NCI-H187 (cell line): ENCODE results near the gene TRIM71.
"Not testable (repeated sequence)": the region's sequence is repeated elsewhere in the genome, so short reads cannot be mapped to it uniquely, and the experiment has no call there.

Source experiments
- DNase-seq, 2 experiments: peaks; one replicate each; lab custom pipeline; 2025; lab: John Stamatoyannopoulos, UW

Gene TRIM71

GRCh38 chr3:32842987-32843386, 25.2 kb downstream of the TRIM71 start:
- no peak for DNase-seq

GRCh38 chr3:32843510-32844321, 25.9 kb downstream of the TRIM71 start:
- DNase-seq, result no peak

DNA sequence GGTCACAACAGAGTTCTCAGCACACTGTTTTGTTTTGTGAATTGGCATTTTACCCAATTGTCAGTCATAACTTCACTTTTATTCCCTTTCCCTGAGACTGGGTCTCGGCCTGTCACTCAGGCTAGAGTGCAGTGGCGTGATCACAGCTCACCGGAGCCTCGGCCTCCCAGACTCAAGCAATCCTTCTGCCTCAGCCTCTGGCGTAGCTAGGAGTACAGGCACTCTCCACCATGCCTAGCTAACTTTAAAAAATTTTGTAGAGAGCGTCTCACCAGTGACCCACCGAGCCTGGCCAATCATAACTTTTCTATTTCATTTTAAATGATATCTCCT, 26.5 kb downstream of the TRIM71 start:
- no peak for DNase-seq

GRCh38 chr3:32844914-32845313, 27.1 kb downstream of the TRIM71 start:
- no peak for DNase-seq

GRCh38 chr3:32845546-32845945, 27.7 kb downstream of the TRIM71 start:
- DNase-seq, result not testable (repeated sequence)

DNA sequence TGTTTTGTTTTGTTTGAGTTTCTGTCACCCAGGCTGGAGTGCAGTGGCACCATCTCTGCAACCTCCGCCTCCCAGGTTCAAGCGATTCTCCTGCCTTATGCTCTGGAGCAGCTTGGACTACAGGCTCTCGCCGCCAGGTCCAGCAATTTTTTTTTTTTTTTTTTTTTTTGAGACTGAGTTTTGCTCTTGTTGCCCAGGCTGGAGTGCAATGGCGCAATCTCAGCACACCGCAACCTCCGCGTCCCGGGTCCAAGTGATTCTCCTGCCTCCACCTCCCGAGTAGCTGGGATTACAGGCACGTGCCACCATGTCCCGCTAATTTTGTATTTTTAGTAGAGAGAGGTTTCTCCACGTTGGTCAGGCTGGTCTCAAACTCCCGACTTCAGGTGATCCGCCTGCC, 29.2 kb downstream of the TRIM71 start:
- not testable (repeated sequence) for DNase-seq

- no peak for DNase-seq
Observed at GRCh38 chr3:32847528-32847927, 29.7 kb downstream of the TRIM71 start.

DNA sequence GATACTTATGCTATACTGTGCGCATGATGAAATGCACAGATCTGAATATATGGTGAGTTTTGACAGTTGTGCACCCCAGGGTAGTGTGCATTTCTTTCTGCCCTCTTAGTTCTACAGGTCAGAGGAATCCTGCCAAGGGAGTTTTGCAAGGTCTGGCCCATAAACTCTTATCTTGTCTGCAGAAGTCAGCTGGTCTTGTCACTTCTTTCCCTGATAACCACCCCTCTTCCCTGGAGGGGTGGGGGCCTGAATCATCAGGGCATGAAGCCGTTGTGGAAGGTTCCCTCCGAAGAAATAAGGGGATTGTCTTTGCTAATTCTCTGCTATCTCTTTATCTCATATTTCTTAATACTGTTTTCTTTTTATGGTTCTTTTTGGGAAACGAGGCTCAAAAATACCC, 30.4 kb downstream of the TRIM71 start:
- no peak for DNase-seq

GRCh38 chr3:32849046-32849445, 31.2 kb downstream of the TRIM71 start:
- DNase-seq, result no peak

DNA sequence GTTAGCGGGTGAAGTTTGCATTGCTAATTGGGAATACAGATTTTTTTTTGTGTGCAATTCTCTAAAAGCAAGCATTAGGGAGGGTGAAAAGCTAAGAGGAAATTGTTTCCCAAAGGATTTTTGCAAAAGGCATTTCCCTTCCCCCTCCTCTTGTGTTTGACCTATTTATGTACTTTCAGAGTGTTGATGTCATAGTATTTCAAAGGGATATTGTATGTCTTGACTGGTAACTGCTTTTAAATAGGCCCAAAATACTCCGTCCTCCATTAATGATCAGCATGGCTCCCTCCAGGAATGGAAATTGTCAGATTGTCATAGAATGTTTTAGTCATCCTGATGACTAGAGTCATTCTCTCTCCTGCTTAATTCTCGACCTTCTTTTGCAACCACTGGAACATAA, 32.4 kb downstream of the TRIM71 start:
- DNase-seq, result no peak

- DNase-seq, result no peak
Observed at GRCh38 chr3:32850636-32851035, 32.8 kb downstream of the TRIM71 start.

DNA sequence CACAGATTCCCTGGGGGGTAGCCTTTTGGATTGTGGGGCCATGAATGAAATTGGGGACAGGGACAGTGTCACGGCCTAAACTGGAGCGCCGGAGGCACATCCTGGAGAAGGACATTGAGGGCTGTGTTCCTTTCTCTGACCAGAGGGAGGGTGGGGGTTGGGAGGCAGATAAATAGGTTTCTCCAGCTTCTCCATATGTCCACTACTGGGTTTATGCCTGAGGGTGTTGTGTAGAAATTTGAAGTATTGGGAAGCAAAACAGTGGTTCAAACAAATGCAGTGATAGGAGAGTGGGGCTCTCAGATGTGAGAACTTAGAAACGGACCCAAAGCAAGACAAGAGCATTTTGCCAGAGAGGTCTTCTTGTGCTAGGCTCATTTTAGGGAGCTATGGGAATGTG, 34.3 kb downstream of the TRIM71 start:
- no peak for DNase-seq

GRCh38 chr3:32855350-32855953, 37.7 kb downstream of the TRIM71 start:
- no peak for DNase-seq

GRCh38 chr3:32856355-32856889, 38.6 kb downstream of the TRIM71 start:
- no peak for DNase-seq

DNA sequence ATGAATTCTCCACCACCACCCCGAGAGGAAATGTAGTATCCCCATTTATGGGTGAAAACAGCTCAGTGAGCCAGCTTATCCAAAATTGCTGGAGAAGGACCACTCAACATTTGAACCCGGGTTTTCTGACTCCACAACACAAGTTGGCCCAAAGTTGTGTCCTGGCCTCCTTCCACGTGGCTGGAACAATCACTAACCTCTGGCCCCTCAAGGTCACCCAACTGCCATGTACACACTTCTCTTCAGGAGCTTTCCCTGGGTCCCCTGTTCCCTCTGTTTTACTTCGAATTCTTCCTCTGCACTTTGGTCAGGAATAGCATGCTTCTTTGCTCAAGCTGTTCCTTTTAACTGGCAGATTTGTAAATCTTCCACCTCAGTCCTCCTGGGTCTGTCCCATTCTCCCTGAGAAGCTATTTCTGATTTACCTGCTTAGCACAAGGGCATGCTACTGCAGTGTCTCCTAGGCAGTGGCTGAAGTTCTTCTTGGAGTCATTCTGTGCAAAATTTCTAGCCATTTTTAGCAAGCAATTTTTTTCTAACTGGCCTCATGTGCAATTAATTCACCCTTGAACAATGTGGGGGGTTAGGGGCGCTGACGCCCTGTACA, 39.2 kb downstream of the TRIM71 start:
- DNase-seq, result no peak

DNA sequence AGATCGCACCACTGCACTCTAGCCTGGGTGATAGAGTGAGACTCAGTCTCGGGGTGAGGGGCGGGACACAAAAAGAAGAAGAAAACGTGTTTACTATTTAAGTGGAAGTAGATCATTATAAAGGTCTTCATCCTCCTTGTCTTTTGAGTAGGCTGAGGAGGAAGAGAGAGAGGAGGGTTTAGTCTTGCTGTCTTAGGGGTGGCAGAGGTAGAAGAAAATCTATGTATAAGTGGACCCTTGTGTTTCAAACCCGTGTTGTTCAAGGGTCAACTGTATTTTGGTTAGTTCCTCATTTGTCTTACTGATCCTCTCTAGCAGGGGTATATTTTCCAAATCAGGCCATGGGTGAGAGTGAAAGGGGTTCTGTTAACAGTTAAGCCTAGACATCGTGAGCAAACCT, 40.1 kb downstream of the TRIM71 start:
- no peak for DNase-seq

GRCh38 chr3:32859604-32860237, 41.9 kb downstream of the TRIM71 start:
- no peak for DNase-seq

- DNase-seq, result no peak
Observed at GRCh38 chr3:32860499-32860898, 42.7 kb downstream of the TRIM71 start.

- DNase-seq, result no peak
Observed at GRCh38 chr3:32861681-32862080, 43.9 kb downstream of the TRIM71 start.

- no peak for DNase-seq
Observed at GRCh38 chr3:32862247-32862935, 44.6 kb downstream of the TRIM71 start.

- DNase-seq, result no peak
Observed at GRCh38 chr3:32862936-32863487, 45.2 kb downstream of the TRIM71 start.

GRCh38 chr3:32865383-32865782, 47.6 kb downstream of the TRIM71 start:
- no peak for DNase-seq
